ENCODE data around the gene SETD2. TPM values are rescaled to one million over a fixed set of nuclear protein-coding genes. Genes with fewer than 3 reads are reported as not detected.

Gene SETD2
- total and polyA plus RNA-seq, 4 donors: 7.6 to 37.6 (median 19.0) TPM

DNA sequence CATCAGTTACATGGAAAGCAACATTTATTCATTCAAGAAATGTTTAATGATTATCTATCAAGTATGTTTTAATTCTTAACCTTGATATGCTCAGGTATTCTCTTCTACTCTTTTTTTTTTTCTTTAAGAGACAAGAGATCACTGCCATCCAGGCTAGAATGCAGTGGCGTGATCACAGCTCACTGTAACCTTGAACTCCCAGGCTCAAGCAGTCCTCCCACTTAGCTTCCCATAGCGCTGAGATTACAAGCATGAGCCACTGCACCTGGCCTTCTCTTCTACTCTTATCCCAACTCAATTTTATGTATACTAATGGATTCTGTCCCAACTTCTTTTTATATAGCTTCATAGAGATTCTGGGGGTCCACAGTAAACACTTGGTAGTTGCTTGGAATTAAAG is 50.9 kb downstream of the SETD2 start:
- Histone ChIP-seq H3K4me3 (ENCODE audit: low read depth in 1 of 3, low read length in 3 of 3) (no peak overlapping the region), H3K27ac (ENCODE audit: low read depth in 1 of 2, low read length in 2 of 2) (no peak overlapping the region), H3K9ac (ENCODE audit: low read depth in 1 of 2, low read length in 2 of 2) (no peak overlapping the region), H3K4me1 (ENCODE audit: control insufficient read depth in 4 of 4, insufficient read depth in 4 of 4, low read length in 3 of 4) (no peaks in the 10 kb centered on the region), H3K36me3 (ENCODE audit: control insufficient read depth in 4 of 4, insufficient read depth in 3 of 4, low read depth in 1 of 4, low read length in 3 of 4) (peaks cover 12 to 34% (median 28%) of the 10 kb centered on the region in 4 donors), H3K27me3 (ENCODE audit: control insufficient read depth in 4 of 4, insufficient read depth in 4 of 4, low read length in 3 of 4) (no peaks in the 10 kb centered on the region), H3K9me3 (ENCODE audit: control insufficient read depth in 4 of 4, low read length in 3 of 4) (no peaks in the 10 kb centered on the region)
- 96% methylated on average over 2 of the region's 2 CpGs for WGBS
- TF ChIP-seq, protein P1, sequence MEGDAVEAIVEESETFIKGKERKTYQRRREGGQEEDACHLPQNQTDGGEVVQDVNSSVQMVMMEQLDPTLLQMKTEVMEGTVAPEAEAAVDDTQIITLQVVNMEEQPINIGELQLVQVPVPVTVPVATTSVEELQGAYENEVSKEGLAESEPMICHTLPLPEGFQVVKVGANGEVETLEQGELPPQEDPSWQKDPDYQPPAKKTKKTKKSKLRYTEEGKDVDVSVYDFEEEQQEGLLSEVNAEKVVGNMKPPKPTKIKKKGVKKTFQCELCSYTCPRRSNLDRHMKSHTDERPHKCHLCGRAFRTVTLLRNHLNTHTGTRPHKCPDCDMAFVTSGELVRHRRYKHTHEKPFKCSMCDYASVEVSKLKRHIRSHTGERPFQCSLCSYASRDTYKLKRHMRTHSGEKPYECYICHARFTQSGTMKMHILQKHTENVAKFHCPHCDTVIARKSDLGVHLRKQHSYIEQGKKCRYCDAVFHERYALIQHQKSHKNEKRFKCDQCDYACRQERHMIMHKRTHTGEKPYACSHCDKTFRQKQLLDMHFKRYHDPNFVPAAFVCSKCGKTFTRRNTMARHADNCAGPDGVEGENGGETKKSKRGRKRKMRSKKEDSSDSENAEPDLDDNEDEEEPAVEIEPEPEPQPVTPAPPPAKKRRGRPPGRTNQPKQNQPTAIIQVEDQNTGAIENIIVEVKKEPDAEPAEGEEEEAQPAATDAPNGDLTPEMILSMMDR (IDR thresholded peaks at IDR 0.05; ENCODE audit: low read depth, low read length, missing input control): no peak
- no peak for TF ChIP-seq TAF1 (conservative IDR thresholded peaks at IDR 0.05)
- TF ChIP-seq JUND (IDR thresholded peaks at IDR 0.05): no peak
- no peak for TF ChIP-seq SP1 (IDR thresholded peaks at IDR 0.05)
- TF ChIP-seq, protein P2, sequence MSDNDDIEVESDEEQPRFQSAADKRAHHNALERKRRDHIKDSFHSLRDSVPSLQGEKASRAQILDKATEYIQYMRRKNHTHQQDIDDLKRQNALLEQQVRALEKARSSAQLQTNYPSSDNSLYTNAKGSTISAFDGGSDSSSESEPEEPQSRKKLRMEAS (IDR thresholded peaks at IDR 0.05): no peak
- TF ChIP-seq EGR1 (IDR thresholded peaks at IDR 0.05; ENCODE audit: low read depth in 2 of 2): no peak
- TF ChIP-seq, protein P3, sequence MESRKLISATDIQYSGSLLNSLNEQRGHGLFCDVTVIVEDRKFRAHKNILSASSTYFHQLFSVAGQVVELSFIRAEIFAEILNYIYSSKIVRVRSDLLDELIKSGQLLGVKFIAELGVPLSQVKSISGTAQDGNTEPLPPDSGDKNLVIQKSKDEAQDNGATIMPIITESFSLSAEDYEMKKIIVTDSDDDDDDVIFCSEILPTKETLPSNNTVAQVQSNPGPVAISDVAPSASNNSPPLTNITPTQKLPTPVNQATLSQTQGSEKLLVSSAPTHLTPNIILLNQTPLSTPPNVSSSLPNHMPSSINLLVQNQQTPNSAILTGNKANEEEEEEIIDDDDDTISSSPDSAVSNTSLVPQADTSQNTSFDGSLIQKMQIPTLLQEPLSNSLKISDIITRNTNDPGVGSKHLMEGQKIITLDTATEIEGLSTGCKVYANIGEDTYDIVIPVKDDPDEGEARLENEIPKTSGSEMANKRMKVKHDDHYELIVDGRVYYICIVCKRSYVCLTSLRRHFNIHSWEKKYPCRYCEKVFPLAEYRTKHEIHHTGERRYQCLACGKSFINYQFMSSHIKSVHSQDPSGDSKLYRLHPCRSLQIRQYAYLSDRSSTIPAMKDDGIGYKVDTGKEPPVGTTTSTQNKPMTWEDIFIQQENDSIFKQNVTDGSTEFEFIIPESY (IDR thresholded peaks at IDR 0.05): no peak
- TF ChIP-seq HNF4A (conservative IDR thresholded peaks at IDR 0.05): no peak
- no peak for TF ChIP-seq FOXA1 (IDR thresholded peaks at IDR 0.05)
- TF ChIP-seq RXRA (IDR thresholded peaks at IDR 0.05): no peak
- TF ChIP-seq NR2F2 (IDR thresholded peaks at IDR 0.05): no peak
- TF ChIP-seq RAD21 (IDR thresholded peaks at IDR 0.05): no peak
- no peak for TF ChIP-seq FOXA2 (IDR thresholded peaks at IDR 0.05)
- no peak for TF ChIP-seq HNF4G (IDR thresholded peaks at IDR 0.05)
- no peak for DNase-seq (ENCODE audit: low spot score)

DNA sequence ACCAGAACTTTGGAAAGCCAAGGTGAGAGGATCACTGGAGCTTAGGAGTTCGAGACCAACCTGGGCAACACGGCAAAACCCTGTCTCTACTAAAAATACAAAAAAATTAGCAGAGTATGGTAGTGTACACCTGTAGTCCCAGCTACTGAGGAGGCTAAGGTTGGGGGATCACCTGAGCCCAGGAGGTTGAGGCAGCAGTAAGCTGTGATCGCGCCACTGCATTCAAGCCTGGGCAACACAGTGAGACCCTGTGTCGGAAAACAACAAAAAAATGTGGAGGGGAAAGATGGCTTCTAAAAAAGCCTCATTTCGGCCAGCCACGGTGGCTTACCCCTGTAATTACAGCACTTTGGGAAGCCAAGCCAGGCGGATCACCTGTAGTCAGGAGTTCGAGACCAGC is 54.5 kb downstream of the SETD2 start:
- Histone ChIP-seq H3K4me3 (ENCODE audit: low read depth in 1 of 3, low read length in 3 of 3) (no peak overlapping the region), H3K36me3 (ENCODE audit: control insufficient read depth in 4 of 4, insufficient read depth in 3 of 4, low read depth in 1 of 4, low read length in 3 of 4) (peaks cover 8 to 23% (median 22%) of the 10 kb centered on the region in 4 donors), H3K27me3 (ENCODE audit: control insufficient read depth in 4 of 4, insufficient read depth in 4 of 4, low read length in 3 of 4) (no peaks in the 10 kb centered on the region), H3K9ac (ENCODE audit: low read depth in 1 of 2, low read length in 2 of 2) (no peak overlapping the region), H3K4me1 (ENCODE audit: control insufficient read depth in 4 of 4, insufficient read depth in 4 of 4, low read length in 3 of 4) (no peaks in the 10 kb centered on the region), H3K9me3 (ENCODE audit: control insufficient read depth in 4 of 4, low read length in 3 of 4) (no peaks in the 10 kb centered on the region), H3K27ac (ENCODE audit: low read depth in 1 of 2, low read length in 2 of 2) (no peak overlapping the region)
- no peak for DNase-seq (ENCODE audit: low spot score)
- TF ChIP-seq HNF4A (conservative IDR thresholded peaks at IDR 0.05) (no peak), SP1 (IDR thresholded peaks at IDR 0.05) (no peak)
- 97% methylated on average over 9 of the region's 9 CpGs for WGBS

DNA sequence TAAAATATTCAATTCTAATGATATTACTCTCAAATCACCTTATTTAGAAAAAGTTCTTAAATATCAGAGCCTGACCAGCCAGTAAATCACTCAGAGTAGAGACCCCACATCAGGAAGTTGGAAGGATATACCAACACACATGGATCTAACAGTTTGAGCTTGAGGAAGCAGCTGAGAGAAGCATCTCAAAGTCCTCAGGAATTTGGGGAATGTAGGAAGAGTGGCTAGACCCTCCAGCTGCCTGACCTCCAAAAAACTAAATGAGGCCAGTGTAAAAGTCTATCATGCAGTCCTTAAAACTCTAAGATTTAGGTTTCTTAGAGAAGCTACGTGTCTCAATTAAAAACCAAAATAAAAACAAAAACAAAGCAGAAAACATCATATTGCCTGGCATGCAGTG is 55.4 kb downstream of the SETD2 start:
- Histone ChIP-seq H3K9ac (ENCODE audit: low read depth in 1 of 2, low read length in 2 of 2) (no peak overlapping the region), H3K9me3 (ENCODE audit: control insufficient read depth in 4 of 4, low read length in 3 of 4) (no peaks in the 10 kb centered on the region), H3K4me1 (ENCODE audit: control insufficient read depth in 4 of 4, insufficient read depth in 4 of 4, low read length in 3 of 4) (no peaks in the 10 kb centered on the region), H3K36me3 (ENCODE audit: control insufficient read depth in 4 of 4, insufficient read depth in 3 of 4, low read depth in 1 of 4, low read length in 3 of 4) (peaks cover 5 to 18% (median 16%) of the 10 kb centered on the region in 4 donors), H3K27ac (ENCODE audit: low read depth in 1 of 2, low read length in 2 of 2) (no peak overlapping the region), H3K4me3 (ENCODE audit: low read depth in 1 of 3, low read length in 3 of 3) (no peak overlapping the region), H3K27me3 (ENCODE audit: control insufficient read depth in 4 of 4, insufficient read depth in 4 of 4, low read length in 3 of 4) (no peaks in the 10 kb centered on the region)
- DNase-seq (ENCODE audit: low spot score): no peak
- WGBS: 90% methylated on average over 1 of the region's 1 CpG
- TF ChIP-seq EGR1 (IDR thresholded peaks at IDR 0.05; ENCODE audit: low read depth in 2 of 2) (no peak), HNF4A (conservative IDR thresholded peaks at IDR 0.05) (no peak), RXRA (IDR thresholded peaks at IDR 0.05) (no peak), FOXA1 (IDR thresholded peaks at IDR 0.05) (no peak), RAD21 (IDR thresholded peaks at IDR 0.05) (no peak), JUND (IDR thresholded peaks at IDR 0.05) (no peak), TAF1 (conservative IDR thresholded peaks at IDR 0.05) (no peak), REST (IDR thresholded peaks at IDR 0.05) (no peak), GABPA (IDR thresholded peaks at IDR 0.05 in 1 of 2, conservative IDR thresholded peaks at IDR 0.05 in 1 of 2) (no peak), SP1 (IDR thresholded peaks at IDR 0.05) (no peak), HNF4G (IDR thresholded peaks at IDR 0.05) (no peak), NR2F2 (IDR thresholded peaks at IDR 0.05) (no peak), ATF3 (IDR thresholded peaks at IDR 0.05) (no peak)
- TF ChIP-seq, protein P2 (IDR thresholded peaks at IDR 0.05): no peak
- TF ChIP-seq, protein P3 (IDR thresholded peaks at IDR 0.05): no peak
